ENCODE data around the gene FBLN1. TPM values are rescaled to one million over a fixed set of nuclear protein-coding genes. Genes with fewer than 3 reads are reported as not detected.

The FBLN1 gene
- total and polyA plus RNA-seq, 2 donors (not counting 1 experiment from before 2014, with no cell fraction given): not detected

- Histone ChIP-seq H3K36me3 (replicated peaks in 1 of 2; ENCODE audit: control extremely low read depth in 1 of 2, control insufficient read depth in 1 of 2, extremely low read depth in 1 of 2, insufficient read depth in 2 of 2, low read length in 1 of 2) (no peaks in the 10 kb centered on the region), H3K4me1 (ENCODE audit: control insufficient read depth in 2 of 2, insufficient read depth in 2 of 2, low read length in 2 of 2) (peaks cover 7 to 8% of the 10 kb centered on the region in 2 donors), H3K4me2 (replicated peaks; ENCODE audit: low read depth, low read length, poor library complexity, severe bottlenecking) (no peak overlapping the region), H2AFZ (ENCODE audit: insufficient read depth, low read depth, low read length, poor library complexity, severe bottlenecking) (no peak overlapping the region), H3K4me3 (ENCODE audit: control extremely low read depth in 1 of 5, extremely low read depth in 1 of 5, insufficient read depth in 1 of 5, low read depth in 2 of 5, low read length in 4 of 5) (no peak overlapping the region), H3K27ac (ENCODE audit: low read length in 2 of 2) (no peak overlapping the region), H4K20me1 (ENCODE audit: control insufficient read depth, insufficient read depth, low read length, poor library complexity, severe bottlenecking) (no peaks in the 10 kb centered on the region), H3K9ac (ENCODE audit: low read length) (no peak overlapping the region), H3K9me3 (ENCODE audit: control extremely low read depth in 1 of 3, control insufficient read depth in 2 of 3, insufficient read depth in 1 of 3, low read length in 2 of 3) (peaks cover 0 to 7% (median 0%) of the 10 kb centered on the region in 3 donors), H3K27me3 (replicated peaks in 1 of 4; ENCODE audit: control extremely low read depth in 1 of 4, control insufficient read depth in 3 of 4, insufficient read depth in 4 of 4, low read length in 3 of 4) (peaks cover 0 to 21% (median 7%) of the 10 kb centered on the region in 4 experiments), H3K79me2 (ENCODE audit: control insufficient read depth, insufficient read depth, low read length) (no peaks in the 10 kb centered on the region)
- ChIA-PET POLR2A (no interaction called here), CTCF (interaction anchor here (0.6 to 3.6 kb wide), 9 partner anchors 9 to 318 kb away, joined by 3 to 16 read pairs (median 3); no protein-coding TSS in a partner anchor)
- peaks cover 6% of the 10 kb centered on the region for H3K4me1 Mint-ChIP-seq
- TF ChIP-seq CTCF (IDR thresholded peaks at IDR 0.05) (no peak), EZH2 (IDR thresholded peaks at IDR 0.05; ENCODE audit: borderline replicate concordance, insufficient read depth, low read depth, low read length, poor library complexity, severe bottlenecking) (no peak)
- no peak overlapping the region for H3K4me3 Mint-ChIP-seq
- ATAC-seq (ENCODE audit: low read depth) (no peak), DNase-seq (no peak)
- 80% methylated on average over 16 of the region's 18 CpGs for WGBS (ENCODE audit: insufficient coverage)
- no peaks in the 10 kb centered on the region for H3K9me3 Mint-ChIP-seq (ENCODE audit: insufficient read depth)
- no peak overlapping the region for H3K27ac Mint-ChIP-seq
- intact Hi-C loops (cut with micrococcal nuclease): no loop called here
- peaks cover 56% of the 10 kb centered on the region for H3K27me3 Mint-ChIP-seq
These were observed 145.0 kb downstream of the FBLN1 start for GRCh38 chr22:45647532-45648225.

Data from B cell (primary cell).